GM23248 (cell line): ENCODE data around the gene FAM72D. TPM values are rescaled to one million over a fixed set of nuclear protein-coding genes. Genes with fewer than 3 reads are reported as not detected.
"Not testable (repeated sequence)": the region's sequence is repeated elsewhere in the genome, so short reads cannot be mapped to it uniquely, and the experiment has no call there.

ENCODE experiments used
- DNase-seq: peaks from one replicate; pipeline ENCODE4 v3.0.0-alpha.2; 2015
- H2AFZ ChIP-seq: fragments of 200-600 bp; sonication (generic); 2 replicates; pipeline ENCODE4 v1.6.1; 2016; ENCODE audit warnings: antibody characterized with exemption
- H3F3A ChIP-seq: fragments of 200-600 bp; sonication (generic); 2 replicates; pipeline ENCODE4 v1.6.1; 2016; ENCODE audit warnings: mild to moderate bottlenecking, antibody characterized with exemption, mixed run types; ENCODE audit not compliant: insufficient read depth
- H3K27ac ChIP-seq: fragments of 200-600 bp; sonication (generic); 2 replicates; pipeline ENCODE4 v1.5.1; 2016; ENCODE audit warnings: mild to moderate bottlenecking
- H3K27me3 ChIP-seq: fragments of 200-600 bp; sonication (generic); replicated peaks from 2 replicates; pipeline ENCODE4 v1.6.1; 2016; ENCODE audit warnings: mild to moderate bottlenecking; ENCODE audit not compliant: insufficient read depth
- H3K36me3 ChIP-seq: fragments of 200-600 bp; sonication (generic); 2 replicates; pipeline ENCODE4 v1.6.1; 2016; ENCODE audit warnings: low read depth, mild to moderate bottlenecking
- H3K4me1 ChIP-seq: fragments of 200-600 bp; sonication (generic); 2 replicates; pipeline ENCODE4 v1.6.1; 2016; ENCODE audit warnings: mild to moderate bottlenecking; ENCODE audit not compliant: insufficient read depth
- H3K4me2 ChIP-seq: fragments of 200-600 bp; sonication (generic); one replicate; pipeline ENCODE4 v1.6.1; 2016; ENCODE audit warnings: mild to moderate bottlenecking; ENCODE audit not compliant: unreplicated experiment
- H3K4me3 ChIP-seq: fragments of 200-600 bp; sonication (generic); 2 replicates; pipeline ENCODE4 v1.5.1; 2016; ENCODE audit warnings: mild to moderate bottlenecking
- H3K79me2 ChIP-seq: fragments of 200-600 bp; sonication (generic); 2 replicates; pipeline ENCODE4 v1.6.1; 2016; ENCODE audit warnings: mild to moderate bottlenecking; ENCODE audit not compliant: insufficient read depth
- H3K9ac ChIP-seq: fragments of 200-600 bp; sonication (generic); 2 replicates; pipeline ENCODE4 v1.6.1; 2016; ENCODE audit warnings: mild to moderate bottlenecking
- H3K9me2 ChIP-seq: fragments of 200-600 bp; sonication (generic); 2 replicates; pipeline ENCODE4 v1.6.1; 2016; ENCODE audit warnings: mixed run types, mild to moderate bottlenecking, moderate library complexity; ENCODE audit not compliant: insufficient read depth
- H3K9me3 ChIP-seq: fragments of 200-600 bp; sonication (generic); one replicate; pipeline ENCODE4 v1.6.1; 2017; ENCODE audit warnings: low read depth
- H4K20me1 ChIP-seq: fragments of 200-600 bp; sonication (generic); 2 replicates; pipeline ENCODE4 v1.6.0; 2016; ENCODE audit not compliant: insufficient read depth
- WGBS, 2 experiments: methylation state at CpG; one replicate each; pipeline ENCODE4 v1.1.6; 2015 to 2017; ENCODE audit warnings: low lambda C conversion rate in 2 of 2, low coverage in 1 of 2; ENCODE audit errors: missing lambda C conversion rate in 2 of 2; 5-methylcytosine and 5-hydroxymethylcytosine counted together
- in situ Hi-C: fragments of 300-500 bp; cut with MboI; formaldehyde crosslinking; loops from 2 replicates; pipeline ENCODE4 v1.15.0; 2020
- polyA plus RNA-seq: library from polyadenylated mRNA; unstranded; fragments of >200 nt; fragmentation: Nextera tagmentation; extraction: Ambion mirVana; gene quantifications from 2 replicates; pipeline ENCODE4 v1.2.1, GENCODE V29; 2016
- total RNA-seq: library from RNA; depleted of rRNA; stranded (reverse); fragments of >200 nt; shearing (Covaris generic); gene quantifications from 2 replicates; pipeline ENCODE4 v1.2.3, GENCODE V29; 2014

Gene FAM72D
- total and polyA plus RNA-seq, 2 experiments from 2014 or later = 0.43 to 1.6 TPM

DNA sequence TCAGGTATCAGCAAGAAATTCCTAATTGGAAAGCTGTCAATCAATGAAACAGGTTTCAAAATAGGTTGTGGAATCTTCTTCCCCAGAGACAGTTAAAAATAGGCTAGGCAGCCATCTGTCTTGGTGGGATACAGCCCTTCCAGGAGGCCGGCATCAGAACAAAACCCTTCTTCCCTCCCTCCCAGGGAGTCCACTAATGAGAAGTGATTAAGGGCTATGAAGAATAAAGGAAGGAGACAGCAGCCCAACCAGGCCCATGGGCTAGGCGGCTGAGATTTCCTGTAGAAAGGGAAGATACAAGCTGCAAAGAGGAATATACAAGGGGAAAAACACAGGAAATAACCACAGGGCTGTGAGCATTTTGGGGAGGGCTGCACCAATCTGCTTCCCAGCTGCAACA, 32.5 kb upstream of the FAM72D start:
- H3K79me2 ChIP-seq, H3K36me3 ChIP-seq, in situ Hi-C loops, H3K9me3 ChIP-seq, H3K4me2 ChIP-seq, H2AFZ ChIP-seq, H3K4me3 ChIP-seq, H3F3A ChIP-seq, H3K27me3 ChIP-seq, H3K4me1 ChIP-seq, H3K9me2 ChIP-seq, DNase-seq, H3K27ac ChIP-seq, H4K20me1 ChIP-seq, H3K9ac ChIP-seq: not testable (repeated sequence)
- 100% methylated on average over 1 of the region's 2 CpGs for WGBS, 2 experiments

DNA sequence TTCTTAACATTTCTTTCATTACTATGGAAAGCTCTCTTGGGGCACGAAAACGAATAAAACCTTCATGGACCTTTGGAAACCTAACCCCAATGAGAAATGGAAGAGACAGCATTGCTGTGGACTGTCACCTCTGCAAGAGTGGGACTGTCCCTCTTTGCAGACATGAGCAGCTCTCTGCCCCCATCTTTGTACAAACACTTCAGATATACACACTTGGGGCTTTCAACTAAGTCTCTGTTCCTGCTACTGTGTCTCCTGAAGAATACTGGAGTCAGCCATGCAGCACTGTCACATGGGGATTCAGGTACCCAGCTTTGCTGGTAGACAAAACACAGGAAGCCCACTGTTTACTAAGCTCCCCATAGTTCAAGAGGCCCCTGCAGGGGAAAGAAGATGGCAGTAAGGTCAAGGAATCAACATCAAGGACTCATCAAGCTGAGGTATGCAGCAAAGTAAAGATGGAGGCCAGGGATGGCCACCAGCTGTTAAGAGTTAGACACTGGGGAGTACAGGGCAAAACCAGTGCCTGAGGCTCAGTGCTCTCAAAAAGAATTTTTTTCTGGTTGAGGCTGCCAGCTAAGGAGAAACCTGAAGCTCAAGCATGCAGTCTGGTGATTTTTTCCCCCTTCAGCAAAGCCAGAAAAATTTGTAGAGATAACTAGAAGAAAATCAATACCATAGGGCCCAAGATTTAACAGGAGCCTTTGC, 31.7 kb upstream of the FAM72D start:
- H3K9me2 ChIP-seq, DNase-seq, H2AFZ ChIP-seq, H3K27me3 ChIP-seq, H3K4me2 ChIP-seq, H3K4me3 ChIP-seq, H3F3A ChIP-seq, H3K79me2 ChIP-seq, H3K36me3 ChIP-seq, H3K9ac ChIP-seq, H3K4me1 ChIP-seq, H3K9me3 ChIP-seq, H4K20me1 ChIP-seq, H3K27ac ChIP-seq, in situ Hi-C loops: not testable (repeated sequence)
- WGBS, 2 experiments = no CpG with 5 or more reads among the region's 2 CpGs

DNA sequence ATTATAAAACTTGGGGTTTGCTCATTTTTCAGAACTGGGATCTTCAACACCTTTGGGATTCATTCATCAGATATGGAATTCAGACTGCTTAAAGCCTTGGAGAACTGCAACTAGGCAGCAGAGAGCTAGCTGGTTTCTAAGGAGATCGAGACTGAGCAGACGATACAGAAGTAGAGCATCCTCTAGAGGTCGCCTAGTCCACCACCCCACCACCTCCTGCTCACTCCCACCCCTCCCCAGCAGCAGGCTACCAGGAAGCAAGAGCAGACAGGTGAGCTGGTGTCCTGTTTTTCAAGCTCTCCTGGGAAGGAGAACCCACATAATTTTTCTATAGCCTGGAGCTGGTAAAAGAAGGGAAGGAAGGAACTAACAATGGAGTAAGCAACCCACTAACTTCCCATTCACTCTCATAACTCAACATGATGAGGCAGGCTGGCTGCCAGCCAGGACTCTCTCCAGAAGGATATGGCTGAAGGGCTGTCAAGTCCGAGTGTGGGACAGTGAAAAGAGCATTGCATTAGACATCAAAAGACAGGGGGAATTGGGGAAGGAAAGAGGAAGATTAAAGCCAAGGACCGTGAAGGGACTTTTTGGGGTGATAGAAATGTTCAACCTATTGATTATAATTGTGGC, 30.5 kb upstream of the FAM72D start:
- H3K9me3 ChIP-seq, H3K36me3 ChIP-seq, H4K20me1 ChIP-seq, DNase-seq, in situ Hi-C loops, H3K9me2 ChIP-seq, H2AFZ ChIP-seq, H3K79me2 ChIP-seq, H3K4me1 ChIP-seq, H3K4me2 ChIP-seq, H3K4me3 ChIP-seq, H3K27me3 ChIP-seq, H3K9ac ChIP-seq, H3K27ac ChIP-seq, H3F3A ChIP-seq: not testable (repeated sequence)
- 80% methylated on average over 3 of the region's 5 CpGs; no CpG with 5 or more reads in 1 of the 2 experiments for WGBS, 2 experiments

DNA sequence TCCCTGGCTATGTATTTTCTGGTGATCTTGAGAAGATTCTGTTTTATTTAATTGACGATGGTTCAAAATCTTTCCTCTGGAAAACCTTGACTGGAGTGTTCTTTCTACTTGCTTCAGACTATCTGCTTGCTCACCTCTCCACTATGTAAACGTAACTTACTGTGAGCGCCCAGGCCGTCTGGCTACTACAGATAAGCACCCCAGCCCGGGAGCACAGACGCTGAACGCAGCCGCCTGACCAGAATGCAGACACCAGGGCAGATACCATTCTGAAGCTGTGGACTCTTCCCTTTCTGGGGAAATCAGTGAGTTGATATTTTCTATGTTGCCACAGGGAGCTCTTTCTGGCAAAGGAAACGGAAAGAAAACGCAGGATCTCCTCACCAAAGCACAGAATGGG, 29.3 kb upstream of the FAM72D start:
- H3K27ac ChIP-seq, H3K9ac ChIP-seq, H3K36me3 ChIP-seq, H3K9me2 ChIP-seq, H3K9me3 ChIP-seq, H3F3A ChIP-seq, H3K4me1 ChIP-seq, H3K79me2 ChIP-seq, DNase-seq, H3K27me3 ChIP-seq, in situ Hi-C loops, H3K4me2 ChIP-seq, H4K20me1 ChIP-seq, H2AFZ ChIP-seq, H3K4me3 ChIP-seq: not testable (repeated sequence)
- 97% methylated on average over 8 of the region's 10 CpGs; no CpG with 5 or more reads in 1 of the 2 experiments for WGBS, 2 experiments

DNA sequence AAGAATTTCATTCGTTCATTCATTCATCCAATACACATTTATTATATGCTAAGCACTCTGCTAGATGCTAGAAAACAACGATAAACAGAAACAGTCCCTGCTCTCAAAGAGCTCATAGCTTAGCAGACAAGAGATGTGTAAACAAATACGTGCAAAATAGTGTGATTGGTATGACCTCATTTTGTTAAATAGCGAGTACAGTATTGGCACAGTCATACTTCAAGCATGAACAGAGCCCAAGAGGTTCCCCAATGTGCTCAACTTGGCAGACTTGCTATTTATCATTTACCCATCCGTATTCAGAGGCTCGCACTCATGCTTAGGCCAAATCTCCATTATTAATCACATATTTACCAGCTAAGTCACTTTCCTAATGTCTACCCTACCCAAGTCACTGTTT, 24.2 kb upstream of the FAM72D start:
- H3K4me1 ChIP-seq, H3K79me2 ChIP-seq, H3F3A ChIP-seq, H3K4me2 ChIP-seq, H3K27ac ChIP-seq, H4K20me1 ChIP-seq, H3K27me3 ChIP-seq, H3K4me3 ChIP-seq, DNase-seq, H3K9me3 ChIP-seq, H3K9ac ChIP-seq, H3K9me2 ChIP-seq, H3K36me3 ChIP-seq, H2AFZ ChIP-seq, in situ Hi-C loops: not testable (repeated sequence)
- WGBS, 2 experiments = 23 to 60% methylated on average over 1 of the region's 6 CpGs

DNA sequence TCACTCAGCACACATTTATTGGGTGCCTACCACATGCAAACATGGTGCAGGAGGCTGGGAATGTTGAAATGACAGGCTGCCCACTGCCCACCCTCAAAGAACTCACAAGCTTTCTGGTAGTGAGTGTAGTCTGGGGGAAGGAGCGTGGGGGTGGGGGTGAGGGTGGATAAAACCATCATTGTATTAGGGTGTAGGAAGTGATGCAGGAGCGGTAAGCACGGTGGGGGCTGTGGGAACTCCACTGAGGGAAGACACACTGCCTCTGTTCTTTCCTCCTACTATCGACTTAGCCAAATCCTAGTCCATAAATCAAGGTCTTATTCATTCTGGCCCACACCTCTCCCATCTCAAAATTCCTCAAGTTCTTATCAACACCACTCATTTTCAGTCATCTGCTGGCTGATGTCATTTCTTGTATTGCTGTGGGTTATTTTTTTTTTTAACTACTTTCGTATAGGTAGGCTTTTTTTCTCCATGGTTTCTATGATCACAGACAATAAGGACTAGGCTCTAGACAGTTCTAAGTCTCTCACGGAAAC, 21.7 kb upstream of the FAM72D start:
- H3F3A ChIP-seq, H3K27ac ChIP-seq, H3K4me2 ChIP-seq, H3K27me3 ChIP-seq, H3K9me3 ChIP-seq, H4K20me1 ChIP-seq, H3K4me3 ChIP-seq, H2AFZ ChIP-seq, H3K79me2 ChIP-seq, H3K4me1 ChIP-seq, H3K9ac ChIP-seq, DNase-seq, in situ Hi-C loops, H3K36me3 ChIP-seq, H3K9me2 ChIP-seq: not testable (repeated sequence)
- 11 to 73% methylated on average over 1 to 3 of the region's 6 CpGs for WGBS, 2 experiments

DNA sequence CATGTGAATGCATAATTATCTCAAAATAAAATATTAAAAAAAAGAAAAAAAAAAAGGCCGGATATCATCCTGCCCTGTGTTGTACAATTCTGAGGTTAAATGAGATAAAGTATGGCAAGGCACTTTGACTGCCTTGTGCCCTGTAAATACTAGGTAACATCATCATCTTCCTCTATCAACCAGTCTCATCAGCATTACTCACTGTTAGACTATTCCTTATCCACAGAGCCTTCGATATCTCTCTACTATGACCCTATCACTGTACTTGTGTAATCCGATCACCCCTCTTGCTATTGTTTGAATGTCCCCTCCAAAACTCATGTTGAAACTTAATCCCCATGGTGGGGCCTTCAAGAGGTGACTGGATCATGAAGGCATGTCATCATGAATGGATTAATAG, 18.9 kb upstream of the FAM72D start:
- in situ Hi-C loops, H3K27me3 ChIP-seq, H3K4me3 ChIP-seq, H3K79me2 ChIP-seq, H3F3A ChIP-seq, H3K4me1 ChIP-seq, DNase-seq, H3K9me3 ChIP-seq, H2AFZ ChIP-seq, H3K9ac ChIP-seq, H3K4me2 ChIP-seq, H3K27ac ChIP-seq, H4K20me1 ChIP-seq, H3K9me2 ChIP-seq, H3K36me3 ChIP-seq: not testable (repeated sequence)
- 67% methylated on average over 1 of the region's 3 CpGs; no CpG with 5 or more reads in 1 of the 2 experiments for WGBS, 2 experiments
